ENCODE measurements around the gene GSG1L.

GSG1L gene

GRCh38 chr16:27840311-27841060 lies 223.0 kb downstream of the GSG1L start:
- DNase-seq = no peak

- DNase-seq = no peak
Observed at GRCh38 chr16:27839419-27839818, 224.1 kb downstream of the GSG1L start.

GRCh38 chr16:27838536-27839175 lies 224.9 kb downstream of the GSG1L start:
- DNase-seq = no peak

GRCh38 chr16:27829975-27830374 lies 233.5 kb downstream of the GSG1L start:
- no peak for DNase-seq

GRCh38 chr16:27828671-27829070 lies 234.8 kb downstream of the GSG1L start:
- DNase-seq = no peak

- no peak for DNase-seq
Observed at GRCh38 chr16:27827765-27828164, 235.7 kb downstream of the GSG1L start.

GRCh38 chr16:27826893-27827289 lies 236.6 kb downstream of the GSG1L start:
- no peak for DNase-seq

- DNase-seq = no peak
Observed at GRCh38 chr16:27826081-27826892, 237.2 kb downstream of the GSG1L start.

- no peak for DNase-seq
Observed at GRCh38 chr16:27824786-27825185, 238.7 kb downstream of the GSG1L start.

- DNase-seq = no peak
Observed at GRCh38 chr16:27824006-27824405, 239.5 kb downstream of the GSG1L start.

GRCh38 chr16:27823421-27823820 lies 240.1 kb downstream of the GSG1L start:
- no peak for DNase-seq

- peak; percentile 4 for DNase-seq
Observed at GRCh38 chr16:27822996-27823395, 240.5 kb downstream of the GSG1L start.

- DNase-seq = no peak
Observed at GRCh38 chr16:27822529-27822928, 241.0 kb downstream of the GSG1L start.

- no peak for DNase-seq
Observed at GRCh38 chr16:27820646-27821345, 242.7 kb downstream of the GSG1L start.

- no peak for DNase-seq
Observed at GRCh38 chr16:27819881-27820610, 243.5 kb downstream of the GSG1L start.

- DNase-seq = no peak
Observed at GRCh38 chr16:27819356-27819755, 244.2 kb downstream of the GSG1L start.

GRCh38 chr16:27818246-27818645 lies 245.3 kb downstream of the GSG1L start:
- no peak for DNase-seq

GRCh38 chr16:27817038-27817437 lies 246.5 kb downstream of the GSG1L start:
- DNase-seq = no peak

GRCh38 chr16:27816561-27816960 lies 247.0 kb downstream of the GSG1L start:
- no peak for DNase-seq

- DNase-seq = no peak
Observed at GRCh38 chr16:27813591-27813990, 249.9 kb downstream of the GSG1L start.

- no peak for DNase-seq
Observed at GRCh38 chr16:27811881-27812280, 251.6 kb downstream of the GSG1L start.

GRCh38 chr16:27806986-27807385 lies 256.5 kb downstream of the GSG1L start:
- DNase-seq = no peak

Measured in DMS79 (cell line).